ENCODE data around the gene ZYG11A. TPM values are rescaled to one million over a fixed set of nuclear protein-coding genes. Genes with fewer than 3 reads are reported as not detected.

ZYG11A gene
- total and polyA plus RNA-seq, 11 donors: 0.06 to 0.09 TPM; not detected in 9

GRCh38 chr1:52925571-52926005, 83.0 kb downstream of the ZYG11A start:
- Histone ChIP-seq H3K4me1 (peaks cover 0 to 37% (median 19%) of the 10 kb centered on the region in 12 donors), H3K9me3 (no peaks in the 10 kb centered on the region), H3K4me3 (peak overlapping the region in 8 of 12 donors; percentile 5 to 84 (median 12)), H3K27me3 (peaks cover 0 to 7% (median 0%) of the 10 kb centered on the region in 9 donors), H3K36me3 (no peaks in the 10 kb centered on the region), H3K27ac (peak overlapping the region in 10 of 12 donors; percentile 1 to 93 (median 80))
- ATAC-seq (no peak), DNase-seq (peak in 1 of 5 donors; percentile 24)
- 26 to 44% (median 30%) methylated on average over 5 of the region's 5 CpGs for WGBS, 4 donors
- intact Hi-C loops (cut with DNase I): loop anchor here in 7 of 10 donors (2.0 to 10.0 kb wide), 6 partner anchors 221 to 272 kb away; partner anchors contain the start of genes COA7 (in 2 of the 7) and CPT2 (in 1 of the 7)
- TF ChIP-seq, protein P1, sequence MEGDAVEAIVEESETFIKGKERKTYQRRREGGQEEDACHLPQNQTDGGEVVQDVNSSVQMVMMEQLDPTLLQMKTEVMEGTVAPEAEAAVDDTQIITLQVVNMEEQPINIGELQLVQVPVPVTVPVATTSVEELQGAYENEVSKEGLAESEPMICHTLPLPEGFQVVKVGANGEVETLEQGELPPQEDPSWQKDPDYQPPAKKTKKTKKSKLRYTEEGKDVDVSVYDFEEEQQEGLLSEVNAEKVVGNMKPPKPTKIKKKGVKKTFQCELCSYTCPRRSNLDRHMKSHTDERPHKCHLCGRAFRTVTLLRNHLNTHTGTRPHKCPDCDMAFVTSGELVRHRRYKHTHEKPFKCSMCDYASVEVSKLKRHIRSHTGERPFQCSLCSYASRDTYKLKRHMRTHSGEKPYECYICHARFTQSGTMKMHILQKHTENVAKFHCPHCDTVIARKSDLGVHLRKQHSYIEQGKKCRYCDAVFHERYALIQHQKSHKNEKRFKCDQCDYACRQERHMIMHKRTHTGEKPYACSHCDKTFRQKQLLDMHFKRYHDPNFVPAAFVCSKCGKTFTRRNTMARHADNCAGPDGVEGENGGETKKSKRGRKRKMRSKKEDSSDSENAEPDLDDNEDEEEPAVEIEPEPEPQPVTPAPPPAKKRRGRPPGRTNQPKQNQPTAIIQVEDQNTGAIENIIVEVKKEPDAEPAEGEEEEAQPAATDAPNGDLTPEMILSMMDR (IDR thresholded peaks at IDR 0.05): no peak
- no peak for TF ChIP-seq POLR2A (IDR thresholded peaks at IDR 0.05)

DNA sequence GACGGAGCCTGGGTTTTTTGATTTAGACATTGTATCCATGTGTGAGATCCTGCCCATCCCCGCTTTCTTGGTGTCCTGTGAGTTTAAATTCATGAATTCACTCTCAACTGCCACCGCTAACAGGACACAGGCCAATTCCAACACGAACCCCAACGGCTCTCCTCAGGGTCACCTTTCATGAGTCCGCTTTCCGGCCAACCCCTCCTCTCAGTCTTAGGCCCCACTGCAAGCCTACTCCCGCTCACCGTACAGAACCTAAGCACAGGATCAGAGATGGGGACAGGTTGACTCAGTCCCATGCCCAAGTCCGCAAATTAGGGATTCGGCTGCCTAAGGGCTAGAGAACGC, 84.3 kb downstream of the ZYG11A start:
- TF ChIP-seq POLR2A (IDR thresholded peaks at IDR 0.05): no peak
- TF ChIP-seq, protein P1 (IDR thresholded peaks at IDR 0.05): no peak
- H3K36me3 ChIP-seq: no peaks in the 10 kb centered on the region
- no peak for ATAC-seq
- H3K27me3 ChIP-seq: no peaks in the 10 kb centered on the region
- H3K9me3 ChIP-seq: no peaks in the 10 kb centered on the region
- intact Hi-C loops (cut with DNase I): loop anchor here in 7 of 10 donors (5.0 to 10.0 kb wide), 5 partner anchors 222 to 270 kb away; partner anchors contain the start of genes COA7 (in 2 of the 7) and CPT2 (in 1 of the 7)
- H3K4me3 ChIP-seq: peak overlapping the region; percentile 43 to 90 (median 80)
- peak overlapping the region; percentile 57 to 93 (median 82) for H3K27ac ChIP-seq
- DNase-seq: no peak
- H3K4me1 ChIP-seq: peaks cover 0 to 35% (median 16%) of the 10 kb centered on the region in 12 donors
- 12 to 14% (median 13%) methylated on average over 11 to 12 of the region's 12 CpGs for WGBS, 4 donors

DNA sequence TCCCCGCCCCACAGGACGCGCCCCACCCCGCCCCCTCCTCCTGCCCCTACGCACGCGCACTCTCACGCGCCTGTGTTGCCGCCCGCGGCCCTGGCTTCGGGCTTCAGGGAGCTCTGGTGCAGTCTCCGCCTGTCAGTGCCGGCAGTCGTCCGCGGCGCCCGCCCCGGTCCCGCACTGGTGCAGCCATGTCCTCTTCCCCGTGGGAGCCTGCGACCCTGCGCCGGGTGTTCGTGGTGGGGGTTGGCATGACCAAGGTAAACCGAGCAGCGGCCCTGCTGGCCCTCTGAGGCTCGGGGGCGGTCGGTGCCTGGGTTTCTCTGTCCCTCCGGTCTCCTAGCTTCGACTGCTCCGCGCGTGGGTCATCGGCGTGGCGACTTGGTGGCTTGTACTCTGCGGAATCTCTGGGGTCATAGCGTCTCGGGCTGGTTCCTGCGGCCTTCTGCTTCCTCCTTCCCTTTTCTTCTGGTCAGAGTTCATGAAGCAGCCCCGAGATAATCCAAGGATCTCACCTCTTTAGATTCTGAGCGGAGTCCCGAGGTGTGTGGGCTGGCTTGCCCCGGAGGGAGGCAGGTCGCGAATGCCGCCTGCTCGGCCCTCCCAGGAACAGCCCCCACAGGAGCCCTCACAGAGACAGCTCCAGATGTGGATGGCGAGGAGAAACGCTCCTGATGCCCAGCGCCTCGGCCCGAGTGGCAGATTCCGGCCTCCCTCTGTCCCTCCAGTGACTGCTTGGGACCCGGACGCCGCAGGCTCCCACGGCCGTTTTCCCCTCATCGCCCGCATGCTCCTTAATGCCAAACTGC, 84.9 kb downstream of the ZYG11A start, which contains the start of gene SCP2:
Gene SCP2 (plus strand): TSS at position 65 of the 803 bp plus-strand sequence. CDS start 121 bp downstream, at position 186.
- peak in 1 of 2 donors; percentile 64 for TF ChIP-seq POLR2A (IDR thresholded peaks at IDR 0.05)
- TF ChIP-seq, protein P1 (IDR thresholded peaks at IDR 0.05): no peak
- 0 to 1% (median 1%) methylated on average over 34 to 65 of the region's 65 CpGs for WGBS, 4 donors
- intact Hi-C loops (cut with DNase I): loop anchor here in 7 of 10 donors (5.0 to 10.0 kb wide), 5 partner anchors 223 to 270 kb away; partner anchors contain the start of genes COA7 (in 2 of the 7) and CPT2 (in 1 of the 7)
- Histone ChIP-seq H3K4me3 (peak within 1 kb of the TSS; percentile 43 to 90 (median 80)), H3K4me1 (peaks cover 0 to 33% (median 16%) of the 10 kb centered on the region in 12 donors), H3K9me3 (no peaks in the 10 kb centered on the region), H3K27ac (peak within 1 kb of the TSS; percentile 57 to 93 (median 82)), H3K36me3 (no peaks in the 10 kb centered on the region), H3K27me3 (no peaks in the 10 kb centered on the region)
- DNase-seq: peak; percentile 86 to 94 (median 88)
- ATAC-seq: peak; percentile 89 to 97 (median 96)

DNA sequence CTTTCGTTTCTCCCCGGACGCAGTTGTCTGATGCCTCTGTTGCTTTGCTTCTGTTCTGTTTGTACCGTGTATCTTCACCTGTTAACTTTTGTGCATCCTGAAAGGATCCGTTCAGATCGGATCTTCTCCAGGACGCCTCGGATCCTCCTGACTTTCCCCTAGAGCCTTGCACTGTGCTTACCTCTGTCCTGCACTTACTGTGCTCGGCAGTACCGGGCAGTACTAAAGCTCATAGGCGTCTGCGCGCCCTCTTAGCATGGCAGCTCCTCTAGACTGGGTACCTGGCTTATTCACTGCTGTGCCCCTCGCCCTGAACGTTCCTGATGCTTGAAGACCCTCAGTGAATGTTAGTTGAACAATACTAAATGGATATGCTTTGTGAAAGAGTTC, 85.5 kb downstream of the ZYG11A start:
- intact Hi-C loops (cut with DNase I): loop anchor here in 7 of 10 donors (5.0 to 10.0 kb wide), 5 partner anchors 223 to 269 kb away; partner anchors contain the start of genes COA7 (in 2 of the 7) and CPT2 (in 1 of the 7)
- Histone ChIP-seq H3K9me3 (no peaks in the 10 kb centered on the region), H3K4me1 (peaks cover 0 to 33% (median 16%) of the 10 kb centered on the region in 12 donors), H3K27me3 (no peaks in the 10 kb centered on the region), H3K4me3 (peak overlapping the region; percentile 43 to 90 (median 80)), H3K36me3 (no peaks in the 10 kb centered on the region), H3K27ac (peak overlapping the region in 11 of 12 donors; percentile 75 to 93 (median 84))
- ATAC-seq (peak; percentile 6 to 51 (median 44)), DNase-seq (peak in 1 of 5 donors; percentile 18)
- TF ChIP-seq POLR2A (IDR thresholded peaks at IDR 0.05): no peak
- TF ChIP-seq, protein P1 (IDR thresholded peaks at IDR 0.05): no peak
- 17 to 32% (median 22%) methylated on average over 15 of the region's 15 CpGs for WGBS, 4 donors

All from heart left ventricle (tissue), 16 donors.